GM12878 (cell line): ENCODE measurements around the gene MDM4. TPM values are rescaled to one million over a fixed set of nuclear protein-coding genes. Genes with fewer than 3 reads are reported as not detected.

ENCODE experiments used
- ATAC-seq: fragments of 200-7000 bp; cut with Tn5 transposase; 3 replicates; pipeline ENCODE4 v1.9.1; 2020; ENCODE audit warnings: mild to moderate bottlenecking, moderate library complexity
- BruUV-seq: library from RNA; stranded (reverse); fragments of 400-500 nt; replicated peaks from 2 replicates; lab custom pipeline; 2021; lab: Mats Ljungman, UMichigan
- CTCF ChIA-PET: fragments of 300-600 bp; sonication (Branson Sonifier 250); formaldehyde crosslinking; extraction: SDS; loops from one replicate; lab custom pipeline; 2021; ENCODE audit warnings: inconsistent platforms; lab: Yijun Ruan, JAX
- POLR2A ChIA-PET: fragments of 350-600 bp; formaldehyde crosslinking; extraction: SDS; loops from one replicate; lab custom pipeline; 2021; ENCODE audit warnings: inconsistent platforms; lab: Charles Lee
- RAD21 ChIA-PET: fragments of 300-600 bp; sonication (Branson Sonifier 250); formaldehyde crosslinking; loops from one replicate; lab custom pipeline; 2023; ENCODE audit warnings: antibody characterized with exemption; ENCODE audit not compliant: unreplicated experiment; lab: Charles Lee
- SMC1A ChIA-PET: fragments of 300-600 bp; sonication (Branson Sonifier 250); formaldehyde crosslinking; loops from one replicate; lab custom pipeline; 2023; ENCODE audit not compliant: unreplicated experiment, uncharacterized antibody; lab: Charles Lee
- DNase-seq: peaks from one replicate; pipeline ENCODE4 v3.0.0-alpha.2; 2011; ENCODE audit warnings: low read depth, low spot score
- FAIRE-seq: peaks from 3 replicates; lab custom pipeline; 2011; peaks lifted over from hg19 to GRCh38; lab: Jason Lieb, UNC
- H2AFZ ChIP-seq: 2 replicates; pipeline ENCODE4 v1.6.0; 2011; ENCODE audit warnings: low read depth, low read length, control low read depth; ENCODE audit not compliant: control insufficient read depth
- H3K27ac ChIP-seq: 2 replicates; pipeline ENCODE4 v1.5.1; 2011; ENCODE audit warnings: control low read depth; ENCODE audit not compliant: control insufficient read depth, insufficient read depth
- H3K27me3 ChIP-seq, 2 experiments: replicated peaks in 1 of 2; 2 replicates each; pipeline versions ENCODE4 v1.6.0 to v1.6.1; 2011; ENCODE audit warnings: low read length in 1 of 2; ENCODE audit not compliant: control insufficient read depth in 2 of 2, insufficient read depth in 2 of 2
- H3K36me3 ChIP-seq, 2 experiments: 2 replicates each; pipeline ENCODE4 v1.5.1; 2011; ENCODE audit warnings: low read length in 1 of 2; ENCODE audit not compliant: control insufficient read depth in 2 of 2, insufficient read depth in 2 of 2
- H3K4me1 ChIP-seq: 2 replicates; pipeline ENCODE4 v1.6.1; 2011; ENCODE audit warnings: mild to moderate bottlenecking, low read length, moderate library complexity, mixed read lengths; ENCODE audit not compliant: control insufficient read depth, insufficient read depth
- H3K4me2 ChIP-seq: 2 replicates; pipeline ENCODE4 v1.6.0; 2011; ENCODE audit warnings: control low read depth; ENCODE audit not compliant: control insufficient read depth, insufficient read depth
- H3K4me3 ChIP-seq: fragments of 200-600 bp; sonication (generic); 2 replicates; pipeline ENCODE4 v1.5.1; 2016
- H3K79me2 ChIP-seq: 2 replicates; pipeline ENCODE4 v1.6.0; 2011; ENCODE audit warnings: low read length; ENCODE audit not compliant: control insufficient read depth, insufficient read depth
- H3K9ac ChIP-seq: 2 replicates; pipeline ENCODE4 v1.8.0; 2011; ENCODE audit warnings: low read length, control low read depth, mixed read lengths; ENCODE audit not compliant: control insufficient read depth, insufficient read depth
- H3K9me3 ChIP-seq: replicated peaks from 3 replicates; pipeline ENCODE4 v1.5.1; 2011; ENCODE audit warnings: mild to moderate bottlenecking, low read length; ENCODE audit not compliant: control insufficient read depth, insufficient read depth
- H4K20me1 ChIP-seq: 2 replicates; pipeline ENCODE4 v1.6.0; 2011; ENCODE audit not compliant: control insufficient read depth, insufficient read depth
- CEBPB ChIP-seq, 2 experiments: fragments of 150-350 bp in 1 of 2; IDR thresholded peaks; 2 replicates each; pipeline ENCODE4 v1.6.1; 2012 to 2014; ENCODE audit warnings: low read depth in 2 of 2, low read length in 2 of 2, borderline replicate concordance in 1 of 2, inconsistent platforms in 1 of 2
- WGBS: methylation state at CpG from one replicate; pipeline ENCODE4 v1.1.6; 2016; ENCODE audit warnings: low lambda C conversion rate; ENCODE audit not compliant: insufficient replicate concordance, insufficient coverage; ENCODE audit errors: missing lambda C conversion rate; 5-methylcytosine and 5-hydroxymethylcytosine counted together
- in situ Hi-C: fragments of 300-500 bp; cut with MboI; formaldehyde crosslinking; loops from 9 replicates; pipeline ENCODE4 v1.14.3; 2018; ENCODE audit warnings: mixed read lengths
- intact Hi-C: fragments of 100-400 bp; cut with micrococcal nuclease; formaldehyde crosslinking; loops from one replicate; pipeline ENCODE4 v1.14.2; 2022; ENCODE audit not compliant: unreplicated experiment
- polyA plus RNA-seq, 11 experiments: library from polyadenylated mRNA; depleted of rRNA in 4 of 11; unstranded in 6 of 11; stranded (reverse) in 5 of 11; fragments of >200 nt; fragmentation: Nextera tagmentation in 4 of 11; fragmentation: Illumina TruSeq in 1 of 11; extraction: Ambion mirVana in 4 of 11; extraction: Trizol in 1 of 11; gene quantifications; 1 replicate in 1 of 11; 2 replicates in 10 of 11; pipeline versions ENCODE4 v1.2.1 to v1.2.3, GENCODE V29; 2011 to 2016; ENCODE audit warnings: inconsistent platforms in 2 of 11, missing spikeins in 2 of 11, low read depth in 1 of 11
- total RNA-seq, 4 experiments: library from RNA; depleted of rRNA in 3 of 4; stranded (reverse); fragments of >200 nt in 3 of 4; fragmentation: Illumina TruSeq in 1 of 4; extraction: Trizol in 1 of 4; gene quantifications; 2 replicates each; pipeline versions ENCODE4 v1.2.1 to v1.2.3, GENCODE V29; 2013 to 2021
- TF ChIP-seq, protein P1 (sequence below): fragments of 450-650 bp; IDR thresholded peaks from 2 replicates; pipeline ENCODE4 v1.6.1; 2017; ENCODE audit warnings: mild to moderate bottlenecking, moderate library complexity

The MDM4 gene
- total and polyA plus RNA-seq, 10 of the 15 experiments (the other 5 are each of a cell fraction or from before 2014, with no cell fraction given) = 2.5 to 74.4 (median 22.7) TPM

DNA sequence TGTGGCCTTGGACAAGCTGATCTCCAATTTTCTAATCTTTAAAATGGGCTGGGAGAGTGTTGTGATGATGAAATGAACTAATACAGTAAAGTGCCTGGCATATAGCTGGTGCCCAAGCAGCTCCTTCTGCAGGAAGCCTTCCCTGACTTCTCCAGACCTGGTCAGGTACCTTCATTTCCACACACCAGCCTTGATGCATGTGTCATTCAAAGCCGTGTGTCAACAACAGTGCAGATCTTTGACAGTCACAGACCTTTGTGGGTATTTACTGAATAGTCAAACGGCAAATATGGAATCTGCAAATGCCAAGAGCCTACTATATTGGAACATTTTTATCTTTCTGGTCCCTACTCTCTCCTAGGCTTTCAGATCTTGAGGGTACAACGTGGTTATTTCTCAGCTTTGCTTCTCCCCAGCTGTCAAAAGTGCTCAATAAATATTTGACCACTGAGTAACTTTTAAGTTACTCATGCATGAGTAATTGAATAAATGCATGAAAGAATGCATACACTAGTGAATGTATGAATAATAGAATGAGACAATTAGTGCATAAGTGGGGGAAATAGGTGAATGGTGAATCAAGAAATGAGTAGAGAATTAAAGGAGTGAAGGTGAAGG lies 75.4 kb downstream of the MDM4 start:
- H3K27ac ChIP-seq = no peak overlapping the region
- no peak for FAIRE-seq
- no peak overlapping the region for H3K9ac ChIP-seq
- WGBS = 30% methylated on average over 3 of the region's 3 CpGs
- POLR2A ChIA-PET = interaction anchor here (0.6 kb wide), 1 partner anchor 89 kb away, joined by 3 read pairs; no protein-coding TSS in a partner anchor
- no peak overlapping the region for H3K4me3 ChIP-seq
- TF ChIP-seq CEBPB (IDR thresholded peaks at IDR 0.05; ENCODE audit: borderline replicate concordance in 1 of 2, low read depth in 2 of 2, low read length in 2 of 2) = no peak
- TF ChIP-seq, protein P1, sequence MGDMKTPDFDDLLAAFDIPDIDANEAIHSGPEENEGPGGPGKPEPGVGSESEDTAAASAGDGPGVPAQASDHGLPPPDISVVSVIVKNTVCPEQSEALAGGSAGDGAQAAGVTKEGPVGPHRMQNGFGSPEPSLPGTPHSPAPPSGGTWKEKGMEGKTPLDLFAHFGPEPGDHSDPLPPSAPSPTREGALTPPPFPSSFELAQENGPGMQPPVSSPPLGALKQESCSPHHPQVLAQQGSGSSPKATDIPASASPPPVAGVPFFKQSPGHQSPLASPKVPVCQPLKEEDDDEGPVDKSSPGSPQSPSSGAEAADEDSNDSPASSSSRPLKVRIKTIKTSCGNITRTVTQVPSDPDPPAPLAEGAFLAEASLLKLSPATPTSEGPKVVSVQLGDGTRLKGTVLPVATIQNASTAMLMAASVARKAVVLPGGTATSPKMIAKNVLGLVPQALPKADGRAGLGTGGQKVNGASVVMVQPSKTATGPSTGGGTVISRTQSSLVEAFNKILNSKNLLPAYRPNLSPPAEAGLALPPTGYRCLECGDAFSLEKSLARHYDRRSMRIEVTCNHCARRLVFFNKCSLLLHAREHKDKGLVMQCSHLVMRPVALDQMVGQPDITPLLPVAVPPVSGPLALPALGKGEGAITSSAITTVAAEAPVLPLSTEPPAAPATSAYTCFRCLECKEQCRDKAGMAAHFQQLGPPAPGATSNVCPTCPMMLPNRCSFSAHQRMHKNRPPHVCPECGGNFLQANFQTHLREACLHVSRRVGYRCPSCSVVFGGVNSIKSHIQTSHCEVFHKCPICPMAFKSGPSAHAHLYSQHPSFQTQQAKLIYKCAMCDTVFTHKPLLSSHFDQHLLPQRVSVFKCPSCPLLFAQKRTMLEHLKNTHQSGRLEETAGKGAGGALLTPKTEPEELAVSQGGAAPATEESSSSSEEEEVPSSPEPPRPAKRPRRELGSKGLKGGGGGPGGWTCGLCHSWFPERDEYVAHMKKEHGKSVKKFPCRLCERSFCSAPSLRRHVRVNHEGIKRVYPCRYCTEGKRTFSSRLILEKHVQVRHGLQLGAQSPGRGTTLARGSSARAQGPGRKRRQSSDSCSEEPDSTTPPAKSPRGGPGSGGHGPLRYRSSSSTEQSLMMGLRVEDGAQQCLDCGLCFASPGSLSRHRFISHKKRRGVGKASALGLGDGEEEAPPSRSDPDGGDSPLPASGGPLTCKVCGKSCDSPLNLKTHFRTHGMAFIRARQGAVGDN = no peak
- H3K79me2 ChIP-seq = no peaks in the 10 kb centered on the region
- H3K36me3 ChIP-seq = no peaks in the 10 kb centered on the region
- in situ Hi-C loops (no loop called here), intact Hi-C loops (no loop called here)
- no peaks in the 10 kb centered on the region for H3K4me1 ChIP-seq
- no peaks in the 10 kb centered on the region for H3K27me3 ChIP-seq
- no TSS peak for BruUV-seq
- H3K4me2 ChIP-seq = no peak overlapping the region
- SMC1A ChIA-PET = no interaction called here
- H3K9me3 ChIP-seq = no peaks in the 10 kb centered on the region
- no peak for DNase-seq
- CTCF ChIA-PET = interaction anchor here (0.9 to 1.8 kb wide), 2 partner anchors 19 to 215 kb away, joined by 3 to 5 read pairs; no protein-coding TSS in a partner anchor
- RAD21 ChIA-PET = no interaction called here
- H4K20me1 ChIP-seq = no peaks in the 10 kb centered on the region
- no peak overlapping the region for H2AFZ ChIP-seq
- no peak for ATAC-seq
